Dedifferentiated amniotic fluid mesenchymal stem cell (primary cell): Measurements from ENCODE around the gene UHRF2.
"Not testable (repeated sequence)": the region's sequence is repeated elsewhere in the genome, so short reads cannot be mapped to it uniquely, and the experiment has no call there.

Experiments used
- DNase-seq: peaks from one replicate; pipeline ENCODE4 v3.0.0-alpha.2; 2016; ENCODE audit errors: extremely low spot score

UHRF2 gene

GRCh38 chr9:6428940-6429889 lies 16.2 kb downstream of the UHRF2 start:
- DNase-seq: no peak

DNA sequence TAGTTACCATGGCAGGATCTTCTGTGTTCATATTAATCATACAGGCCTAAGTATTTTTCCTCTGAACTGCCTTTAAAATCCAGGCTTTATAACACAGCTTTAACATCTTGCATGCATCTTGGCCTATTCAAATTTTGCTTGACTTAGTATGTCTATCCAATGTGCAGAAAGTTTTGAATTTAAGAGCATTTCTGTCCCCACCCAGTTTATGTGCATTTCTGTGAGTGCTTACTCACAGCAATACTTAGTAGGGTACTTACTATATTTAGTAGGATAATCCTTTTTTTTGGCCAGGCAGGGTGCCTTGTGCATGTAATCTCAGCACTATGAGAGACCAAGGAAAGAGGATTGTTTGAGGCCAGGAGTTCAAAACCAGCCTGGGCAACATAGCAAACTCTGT lies 18.0 kb downstream of the UHRF2 start:
- no peak for DNase-seq

DNA sequence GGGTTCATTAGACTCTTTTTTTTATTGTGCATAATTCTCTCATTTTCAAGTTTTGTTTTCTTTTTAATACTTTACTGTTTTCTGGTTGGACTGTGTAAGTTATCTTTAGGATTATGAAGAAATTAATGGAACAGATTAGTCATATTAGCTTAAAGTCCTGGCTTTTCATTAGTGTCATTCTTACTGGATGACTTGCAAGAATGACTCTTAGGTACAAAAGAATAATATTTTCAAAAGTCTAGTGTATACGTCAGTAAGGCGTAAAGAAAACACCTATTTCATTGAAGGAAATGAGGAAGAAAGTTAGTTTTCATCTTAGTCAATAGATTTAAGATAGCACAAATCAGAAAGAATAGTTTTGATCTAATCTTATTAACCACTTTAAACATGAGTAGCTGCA lies 20.4 kb downstream of the UHRF2 start:
- DNase-seq: no peak

DNA sequence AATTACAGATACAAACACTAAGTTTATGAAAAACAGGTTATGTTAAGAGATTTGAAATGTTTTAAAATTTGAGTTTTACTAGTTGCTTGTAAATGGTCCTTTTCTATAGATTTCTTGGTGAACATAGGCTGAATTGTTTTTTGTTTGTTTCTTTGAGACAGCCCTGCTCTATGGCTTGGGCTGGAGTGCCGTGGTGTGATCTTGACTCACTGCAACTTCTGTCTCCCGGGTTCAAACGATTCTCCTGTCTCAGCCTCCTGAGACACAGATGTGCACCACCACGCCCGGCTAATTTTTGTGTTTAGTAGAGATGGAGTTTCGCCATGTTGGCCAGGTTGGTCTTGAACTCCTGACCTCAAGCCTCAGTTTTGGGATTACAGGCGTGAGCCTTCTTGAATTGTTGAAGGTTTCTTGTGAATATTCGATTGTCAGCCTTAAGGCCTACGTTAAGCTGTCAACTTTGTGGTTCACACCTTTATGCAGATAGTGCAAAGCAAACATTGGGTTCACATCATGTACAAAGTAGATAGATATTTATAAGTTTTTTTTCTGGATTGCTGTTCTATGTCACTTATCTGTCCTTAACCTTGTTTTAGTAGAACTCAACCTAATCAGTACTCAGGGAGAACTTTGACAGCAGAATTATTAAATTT lies 26.2 kb downstream of the UHRF2 start:
- no peak for DNase-seq

DNA sequence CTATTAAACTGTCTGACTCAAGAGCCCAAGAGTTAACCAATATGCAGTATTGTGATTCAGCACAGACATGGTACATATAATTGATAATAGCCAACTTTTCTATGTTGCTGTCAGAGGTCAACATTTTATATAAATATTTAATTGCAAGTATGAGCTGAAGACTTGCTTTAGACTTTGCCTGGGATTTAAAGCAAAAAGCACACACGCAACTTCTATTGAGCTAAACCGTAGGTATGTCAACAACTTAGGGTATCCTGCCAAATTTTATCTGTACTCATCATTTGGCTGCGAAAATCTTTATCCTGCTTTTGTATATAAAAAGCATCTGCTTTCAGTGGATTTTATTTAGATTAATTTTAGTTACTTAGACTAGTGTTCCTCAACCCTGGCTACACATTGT lies 27.4 kb downstream of the UHRF2 start:
- no peak for DNase-seq

DNA sequence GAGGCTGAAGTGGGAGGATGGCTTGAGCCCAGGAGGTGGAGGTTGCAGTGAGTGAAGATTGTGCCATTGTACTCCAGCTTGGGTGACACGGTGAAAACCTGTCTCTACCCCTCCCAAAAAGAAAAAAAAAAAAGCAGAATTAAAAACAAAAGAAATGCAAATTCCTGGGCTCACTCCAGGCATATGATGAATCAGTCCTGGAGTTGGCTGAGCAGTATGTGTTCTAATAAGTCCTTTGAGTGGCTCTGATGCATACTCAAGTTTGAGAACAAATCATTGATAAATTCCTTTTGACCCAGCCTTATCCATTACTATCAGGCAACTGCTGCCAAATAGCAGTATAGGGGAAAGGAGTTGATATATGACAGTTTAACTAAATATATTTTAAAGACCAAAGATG lies 28.3 kb downstream of the UHRF2 start:
- DNase-seq: no peak

- DNase-seq: no peak
Observed at GRCh38 chr9:6443661-6444060, 30.7 kb downstream of the UHRF2 start.

DNA sequence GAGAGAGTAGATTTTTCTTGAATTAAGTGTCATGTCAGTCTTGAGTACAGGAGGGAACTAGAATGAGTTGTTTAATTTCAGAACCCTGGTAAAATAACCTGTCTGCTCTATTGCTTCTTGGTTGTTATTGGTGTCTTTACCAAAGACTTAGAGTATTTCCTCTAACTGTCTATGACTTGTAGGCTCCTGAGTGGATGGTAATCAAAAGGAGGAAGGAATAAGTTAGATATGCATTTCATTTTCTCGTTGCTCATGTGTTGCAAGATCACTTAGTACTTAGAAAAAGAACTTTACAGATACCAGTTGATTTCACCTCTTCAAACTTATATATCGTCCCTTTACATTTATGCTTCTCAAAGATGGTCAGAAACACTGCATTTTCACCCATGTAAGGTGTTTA lies 31.1 kb downstream of the UHRF2 start:
- no peak for DNase-seq

- no peak for DNase-seq
Observed at GRCh38 chr9:6449086-6449485, 36.1 kb downstream of the UHRF2 start.

DNA sequence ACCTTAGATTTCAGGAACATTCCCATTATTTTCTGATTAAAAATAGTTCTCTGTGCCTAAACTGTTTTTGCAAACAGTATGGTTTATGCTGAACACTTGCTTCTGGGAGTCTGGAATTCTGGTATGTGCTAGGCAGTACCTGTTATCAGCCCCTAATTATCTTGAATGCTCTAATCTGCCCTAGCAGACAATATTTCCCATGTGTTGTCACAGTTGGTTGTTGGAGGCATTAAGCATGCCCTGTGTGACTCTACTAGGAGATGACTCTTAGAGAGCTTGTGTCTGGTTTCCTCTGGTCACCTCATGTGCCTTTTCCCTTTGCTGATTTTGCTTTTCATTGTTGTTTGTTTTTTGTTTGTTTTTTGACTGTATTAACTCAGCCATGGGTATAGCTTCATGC lies 36.6 kb downstream of the UHRF2 start:
- DNase-seq: no peak

- DNase-seq: no peak
Observed at GRCh38 chr9:6450641-6451375, 37.8 kb downstream of the UHRF2 start.

DNA sequence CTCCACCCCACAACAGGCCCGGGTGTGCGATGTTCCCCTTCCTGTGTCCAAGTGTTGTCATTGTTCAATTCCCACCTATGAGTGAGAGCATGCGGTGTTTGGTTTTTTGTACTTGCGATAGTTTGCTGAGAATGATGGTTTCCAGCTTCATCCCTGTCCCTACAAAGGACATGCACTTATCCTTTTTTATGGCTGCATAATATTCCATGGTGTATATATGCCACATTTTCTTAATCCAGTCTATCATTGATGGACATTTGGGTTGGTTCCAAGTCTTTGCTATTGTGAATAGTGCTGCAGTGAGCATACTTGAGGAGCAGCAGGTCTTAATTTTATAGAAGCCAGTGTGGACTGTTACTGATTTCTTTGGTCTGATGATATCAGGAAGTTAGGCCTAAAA lies 42.3 kb downstream of the UHRF2 start:
- DNase-seq: not testable (repeated sequence)

- not testable (repeated sequence) for DNase-seq
Observed at GRCh38 chr9:6458704-6459103, 45.7 kb downstream of the UHRF2 start.

DNA sequence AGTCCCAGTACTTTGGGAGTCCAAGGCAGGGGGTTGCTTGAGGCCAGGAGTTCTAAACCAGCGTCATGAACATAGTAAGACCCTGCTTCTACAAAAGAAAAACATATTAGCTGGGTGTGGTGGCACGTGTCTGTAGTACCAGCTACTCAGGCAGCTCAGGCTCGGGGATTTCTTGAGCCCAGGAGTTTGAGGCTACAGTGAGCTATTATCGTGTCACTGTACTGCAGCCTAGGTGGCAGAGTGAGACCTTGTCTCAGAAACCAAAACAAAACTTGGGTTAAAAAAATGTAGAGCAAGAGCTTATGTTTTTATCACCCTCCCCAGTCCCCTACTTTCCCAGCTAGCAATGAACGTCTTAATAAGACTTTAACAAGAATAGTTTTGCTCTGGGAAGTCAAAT lies 46.7 kb downstream of the UHRF2 start:
- DNase-seq: no peak

DNA sequence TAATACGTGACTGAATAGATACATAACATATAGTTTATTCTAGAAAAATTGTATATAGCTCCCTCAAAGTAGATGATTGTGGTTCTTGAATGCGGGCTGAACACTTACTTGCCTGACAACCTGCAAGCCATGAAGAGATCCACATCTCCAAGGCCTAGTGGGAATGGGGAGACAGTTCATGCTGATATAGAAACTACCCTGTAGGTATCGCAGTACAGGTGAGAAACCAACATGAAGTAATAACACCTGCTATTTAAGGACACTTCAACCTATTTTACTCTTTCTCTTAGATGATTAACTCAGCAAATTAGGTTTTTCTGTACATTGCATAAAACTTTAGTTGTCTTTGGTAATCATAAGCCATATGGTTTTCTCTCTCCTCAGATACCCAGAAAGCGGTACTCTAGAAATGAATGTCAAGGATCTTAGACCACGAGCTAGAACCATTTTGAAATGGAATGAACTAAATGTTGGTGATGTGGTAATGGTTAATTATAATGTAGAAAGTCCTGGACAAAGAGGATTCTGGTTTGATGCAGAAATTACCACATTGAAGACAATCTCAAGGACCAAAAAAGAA lies 47.3 kb downstream of the UHRF2 start:
- no peak for DNase-seq

DNA sequence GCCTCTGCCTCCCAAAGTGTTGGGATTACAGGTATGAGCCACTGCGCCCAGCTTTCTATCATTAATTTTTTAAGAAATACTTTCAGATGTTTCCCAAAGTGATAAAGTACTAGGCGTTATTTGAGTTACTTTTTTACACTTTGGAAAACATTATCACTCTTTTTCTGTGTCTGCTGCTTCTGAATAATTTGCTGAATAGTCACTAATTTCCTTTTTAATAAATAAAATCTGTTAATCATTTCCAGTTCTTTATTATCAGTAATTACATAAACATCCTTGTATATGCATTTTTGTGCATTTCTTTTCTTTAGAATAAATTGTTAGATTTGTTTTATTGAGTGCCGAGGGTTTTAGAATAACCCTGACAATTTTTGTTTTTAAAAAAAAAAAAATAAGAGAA lies 48.6 kb downstream of the UHRF2 start:
- no peak for DNase-seq

DNA sequence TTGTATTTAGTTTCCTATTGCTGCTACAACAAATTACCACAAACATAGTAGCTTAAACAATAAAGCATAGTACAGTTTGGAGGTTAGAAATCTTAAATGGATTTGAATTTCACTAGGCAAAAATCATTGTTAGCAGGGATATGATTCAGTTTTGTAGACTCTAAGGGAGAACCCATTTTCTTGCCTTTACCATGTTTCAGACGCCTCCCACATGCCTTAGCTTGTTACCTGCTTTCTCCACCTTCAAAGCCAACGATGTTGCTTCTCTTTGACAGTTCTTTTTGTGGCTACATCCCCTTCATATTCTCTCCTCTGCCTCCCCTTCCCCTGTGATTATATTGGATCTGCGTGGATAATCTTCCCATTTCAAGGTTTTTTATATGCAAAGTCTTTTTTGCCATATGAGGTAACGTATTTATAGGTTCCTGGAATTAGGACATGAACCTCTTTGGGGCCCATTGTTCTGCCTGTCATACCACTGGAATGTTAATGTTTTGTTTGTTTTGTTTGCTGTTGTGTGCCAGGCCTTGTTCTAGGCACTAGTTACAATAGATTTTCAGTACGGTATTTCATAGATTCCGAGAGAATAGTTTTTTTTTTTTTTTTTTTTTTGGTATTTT lies 54.1 kb downstream of the UHRF2 start:
- DNase-seq: no peak

- no peak for DNase-seq
Observed at GRCh38 chr9:6471231-6471850, 58.3 kb downstream of the UHRF2 start.

- no peak for DNase-seq
Observed at GRCh38 chr9:6473151-6473550, 60.2 kb downstream of the UHRF2 start.

- DNase-seq: no peak
Observed at GRCh38 chr9:6479959-6480358, 67.0 kb downstream of the UHRF2 start.

DNA sequence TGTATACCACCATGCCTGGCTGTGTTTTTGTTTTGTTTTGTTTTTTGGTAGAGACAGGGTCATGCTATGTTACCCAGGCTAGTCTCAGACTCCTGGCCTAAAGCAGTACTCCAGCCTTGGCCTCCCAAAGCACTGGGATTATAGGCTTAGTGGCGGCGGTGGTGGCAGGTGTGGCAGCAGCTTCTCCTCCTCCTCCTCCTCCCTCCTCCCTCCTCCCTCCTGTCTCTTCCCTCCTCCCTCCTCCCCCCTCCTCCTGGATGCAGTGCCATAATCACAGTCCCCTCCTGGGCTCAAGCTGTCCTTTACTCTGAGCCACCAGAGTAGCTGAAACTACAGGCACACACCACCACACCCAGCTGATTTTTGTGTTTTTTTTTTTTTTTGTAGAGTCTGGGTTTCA lies 71.2 kb downstream of the UHRF2 start:
- DNase-seq: no peak
